ENCODE results near the gene POU4F2. TPM values are rescaled to one million over a fixed set of nuclear protein-coding genes. Genes with fewer than 3 reads are reported as not detected.

Gene POU4F2
- total RNA-seq, 1 experiment from 2014 or later, result not detected

DNA sequence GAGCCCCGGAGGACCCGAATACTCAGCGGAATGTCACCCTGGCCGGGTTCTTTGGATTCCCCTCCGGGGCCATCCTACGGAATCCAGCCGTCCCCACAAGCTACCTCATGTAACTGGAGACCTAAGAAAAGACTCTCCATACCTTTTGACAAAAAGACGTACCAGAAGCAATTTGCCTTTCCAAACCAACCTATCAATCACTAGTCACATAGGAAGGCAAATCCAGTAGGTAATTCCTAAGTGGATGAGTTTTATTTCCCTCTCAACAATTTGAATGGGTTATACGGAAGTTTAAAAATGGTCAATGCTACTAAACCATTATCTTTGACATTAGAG lies 16.8 kb downstream of the POU4F2 start:
- no peak overlapping the region for H3K4me2 ChIP-seq (ENCODE audit: low read length)
- peaks cover 16% of the 10 kb centered on the region for H3K27me3 ChIP-seq (ENCODE audit: insufficient read depth, low read length)
- H3K36me3 ChIP-seq (ENCODE audit: control insufficient read depth in 1 of 2, insufficient read depth in 2 of 2, low read length in 2 of 2), result no peaks in the 10 kb centered on the region
- DNase-seq (ENCODE audit: low read depth, low spot score) (no peak), ATAC-seq (no peak)
- intact Hi-C loops (cut with micrococcal nuclease), result no loop called here
- H3K79me2 ChIP-seq (ENCODE audit: insufficient read depth, low read length), result no peaks in the 10 kb centered on the region
- no peaks in the 10 kb centered on the region for H3K9me2 ChIP-seq (ENCODE audit: insufficient read depth)
- ChIA-PET CTCF (no interaction called here), RAD21 (ENCODE audit: low non-redundant PET in 1 of 2, low total read pairs in 2 of 2, uncharacterized antibody in 2 of 2, unreplicated experiment in 2 of 2) (no interaction called here), POLR2A (no interaction called here)
- H3K9me3 ChIP-seq (ENCODE audit: control insufficient read depth in 1 of 2, insufficient read depth in 1 of 2, low read depth in 1 of 2, low read length in 2 of 2), result no peaks in the 10 kb centered on the region
- no peaks in the 10 kb centered on the region for H3K4me1 ChIP-seq (ENCODE audit: control insufficient read depth in 1 of 2, insufficient read depth in 2 of 2, low read length in 2 of 2)
- no TSS peak for BruUV-seq (replicated peaks)
- no peaks in the 10 kb centered on the region for H4K20me1 ChIP-seq (ENCODE audit: insufficient read depth)
- H3K9ac ChIP-seq (ENCODE audit: low read length), result no peak overlapping the region
- no peak overlapping the region for H3K4me3 ChIP-seq (replicated peaks in 1 of 2; ENCODE audit: low read depth in 1 of 2, low read length in 2 of 2)
- no peak for TF ChIP-seq EGR1 (IDR thresholded peaks at IDR 0.05; ENCODE audit: low read depth)
- TF ChIP-seq YY1 (IDR thresholded peaks at IDR 0.05; ENCODE audit: extremely low read depth, insufficient replicate concordance, low read depth, low read length), result no peak
- TF ChIP-seq, protein P1, sequence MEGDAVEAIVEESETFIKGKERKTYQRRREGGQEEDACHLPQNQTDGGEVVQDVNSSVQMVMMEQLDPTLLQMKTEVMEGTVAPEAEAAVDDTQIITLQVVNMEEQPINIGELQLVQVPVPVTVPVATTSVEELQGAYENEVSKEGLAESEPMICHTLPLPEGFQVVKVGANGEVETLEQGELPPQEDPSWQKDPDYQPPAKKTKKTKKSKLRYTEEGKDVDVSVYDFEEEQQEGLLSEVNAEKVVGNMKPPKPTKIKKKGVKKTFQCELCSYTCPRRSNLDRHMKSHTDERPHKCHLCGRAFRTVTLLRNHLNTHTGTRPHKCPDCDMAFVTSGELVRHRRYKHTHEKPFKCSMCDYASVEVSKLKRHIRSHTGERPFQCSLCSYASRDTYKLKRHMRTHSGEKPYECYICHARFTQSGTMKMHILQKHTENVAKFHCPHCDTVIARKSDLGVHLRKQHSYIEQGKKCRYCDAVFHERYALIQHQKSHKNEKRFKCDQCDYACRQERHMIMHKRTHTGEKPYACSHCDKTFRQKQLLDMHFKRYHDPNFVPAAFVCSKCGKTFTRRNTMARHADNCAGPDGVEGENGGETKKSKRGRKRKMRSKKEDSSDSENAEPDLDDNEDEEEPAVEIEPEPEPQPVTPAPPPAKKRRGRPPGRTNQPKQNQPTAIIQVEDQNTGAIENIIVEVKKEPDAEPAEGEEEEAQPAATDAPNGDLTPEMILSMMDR (IDR thresholded peaks at IDR 0.05 in 2 of 3, conservative IDR thresholded peaks at IDR 0.05 in 1 of 3; ENCODE audit: borderline replicate concordance in 1 of 3, insufficient read depth in 1 of 3, low read depth in 2 of 3, low read length in 2 of 3), result no peak
- no peak for TF ChIP-seq RAD21 (IDR thresholded peaks at IDR 0.05; ENCODE audit: low read depth)
- no peak for TF ChIP-seq CBX3 (IDR thresholded peaks at IDR 0.05; ENCODE audit: low read depth)
- no peak for TF ChIP-seq FOSL1 (IDR thresholded peaks at IDR 0.05; ENCODE audit: low read depth)
- TF ChIP-seq, protein P2, sequence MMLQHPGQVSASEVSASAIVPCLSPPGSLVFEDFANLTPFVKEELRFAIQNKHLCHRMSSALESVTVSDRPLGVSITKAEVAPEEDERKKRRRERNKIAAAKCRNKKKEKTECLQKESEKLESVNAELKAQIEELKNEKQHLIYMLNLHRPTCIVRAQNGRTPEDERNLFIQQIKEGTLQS (IDR thresholded peaks at IDR 0.05), result no peak
- no peak for TF ChIP-seq CEBPB (IDR thresholded peaks at IDR 0.05; ENCODE audit: low read depth)
- TF ChIP-seq ZFX (IDR thresholded peaks at IDR 0.05), result no peak
- TF ChIP-seq, protein P3, sequence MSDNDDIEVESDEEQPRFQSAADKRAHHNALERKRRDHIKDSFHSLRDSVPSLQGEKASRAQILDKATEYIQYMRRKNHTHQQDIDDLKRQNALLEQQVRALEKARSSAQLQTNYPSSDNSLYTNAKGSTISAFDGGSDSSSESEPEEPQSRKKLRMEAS (IDR thresholded peaks at IDR 0.05), result no peak
- no peak for TF ChIP-seq TCF7L2 (IDR thresholded peaks at IDR 0.05; ENCODE audit: borderline replicate concordance, extremely low read depth, insufficient read depth, insufficient read length)
- TF ChIP-seq, protein P4, sequence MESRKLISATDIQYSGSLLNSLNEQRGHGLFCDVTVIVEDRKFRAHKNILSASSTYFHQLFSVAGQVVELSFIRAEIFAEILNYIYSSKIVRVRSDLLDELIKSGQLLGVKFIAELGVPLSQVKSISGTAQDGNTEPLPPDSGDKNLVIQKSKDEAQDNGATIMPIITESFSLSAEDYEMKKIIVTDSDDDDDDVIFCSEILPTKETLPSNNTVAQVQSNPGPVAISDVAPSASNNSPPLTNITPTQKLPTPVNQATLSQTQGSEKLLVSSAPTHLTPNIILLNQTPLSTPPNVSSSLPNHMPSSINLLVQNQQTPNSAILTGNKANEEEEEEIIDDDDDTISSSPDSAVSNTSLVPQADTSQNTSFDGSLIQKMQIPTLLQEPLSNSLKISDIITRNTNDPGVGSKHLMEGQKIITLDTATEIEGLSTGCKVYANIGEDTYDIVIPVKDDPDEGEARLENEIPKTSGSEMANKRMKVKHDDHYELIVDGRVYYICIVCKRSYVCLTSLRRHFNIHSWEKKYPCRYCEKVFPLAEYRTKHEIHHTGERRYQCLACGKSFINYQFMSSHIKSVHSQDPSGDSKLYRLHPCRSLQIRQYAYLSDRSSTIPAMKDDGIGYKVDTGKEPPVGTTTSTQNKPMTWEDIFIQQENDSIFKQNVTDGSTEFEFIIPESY (IDR thresholded peaks at IDR 0.05; ENCODE audit: extremely low read depth, insufficient replicate concordance, low read length), result no peak
- TF ChIP-seq JUND (IDR thresholded peaks at IDR 0.05), result no peak
- TF ChIP-seq POLR2AphosphoS5 (IDR thresholded peaks at IDR 0.05; ENCODE audit: low read depth, low read length), result no peak
- TF ChIP-seq ELF1 (IDR thresholded peaks at IDR 0.05; ENCODE audit: borderline replicate concordance, low read depth), result no peak
- TF ChIP-seq, protein P5, sequence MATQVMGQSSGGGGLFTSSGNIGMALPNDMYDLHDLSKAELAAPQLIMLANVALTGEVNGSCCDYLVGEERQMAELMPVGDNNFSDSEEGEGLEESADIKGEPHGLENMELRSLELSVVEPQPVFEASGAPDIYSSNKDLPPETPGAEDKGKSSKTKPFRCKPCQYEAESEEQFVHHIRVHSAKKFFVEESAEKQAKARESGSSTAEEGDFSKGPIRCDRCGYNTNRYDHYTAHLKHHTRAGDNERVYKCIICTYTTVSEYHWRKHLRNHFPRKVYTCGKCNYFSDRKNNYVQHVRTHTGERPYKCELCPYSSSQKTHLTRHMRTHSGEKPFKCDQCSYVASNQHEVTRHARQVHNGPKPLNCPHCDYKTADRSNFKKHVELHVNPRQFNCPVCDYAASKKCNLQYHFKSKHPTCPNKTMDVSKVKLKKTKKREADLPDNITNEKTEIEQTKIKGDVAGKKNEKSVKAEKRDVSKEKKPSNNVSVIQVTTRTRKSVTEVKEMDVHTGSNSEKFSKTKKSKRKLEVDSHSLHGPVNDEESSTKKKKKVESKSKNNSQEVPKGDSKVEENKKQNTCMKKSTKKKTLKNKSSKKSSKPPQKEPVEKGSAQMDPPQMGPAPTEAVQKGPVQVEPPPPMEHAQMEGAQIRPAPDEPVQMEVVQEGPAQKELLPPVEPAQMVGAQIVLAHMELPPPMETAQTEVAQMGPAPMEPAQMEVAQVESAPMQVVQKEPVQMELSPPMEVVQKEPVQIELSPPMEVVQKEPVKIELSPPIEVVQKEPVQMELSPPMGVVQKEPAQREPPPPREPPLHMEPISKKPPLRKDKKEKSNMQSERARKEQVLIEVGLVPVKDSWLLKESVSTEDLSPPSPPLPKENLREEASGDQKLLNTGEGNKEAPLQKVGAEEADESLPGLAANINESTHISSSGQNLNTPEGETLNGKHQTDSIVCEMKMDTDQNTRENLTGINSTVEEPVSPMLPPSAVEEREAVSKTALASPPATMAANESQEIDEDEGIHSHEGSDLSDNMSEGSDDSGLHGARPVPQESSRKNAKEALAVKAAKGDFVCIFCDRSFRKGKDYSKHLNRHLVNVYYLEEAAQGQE (IDR thresholded peaks at IDR 0.05; ENCODE audit: low read depth), result no peak
- TF ChIP-seq EZH2 (IDR thresholded peaks at IDR 0.05), result no peak
- no peak overlapping the region for H3K27ac ChIP-seq (ENCODE audit: low read depth, low read length)
- H2AFZ ChIP-seq (ENCODE audit: low read depth, low read length, poor library complexity, severe bottlenecking), result no peak overlapping the region

Data from HCT116 (cell line).